ENCODE measurements around the gene USP6NL.
"Not testable (repeated sequence)": the region's sequence is repeated elsewhere in the genome, so short reads cannot be mapped to it uniquely, and the experiment has no call there.

The USP6NL gene

DNA sequence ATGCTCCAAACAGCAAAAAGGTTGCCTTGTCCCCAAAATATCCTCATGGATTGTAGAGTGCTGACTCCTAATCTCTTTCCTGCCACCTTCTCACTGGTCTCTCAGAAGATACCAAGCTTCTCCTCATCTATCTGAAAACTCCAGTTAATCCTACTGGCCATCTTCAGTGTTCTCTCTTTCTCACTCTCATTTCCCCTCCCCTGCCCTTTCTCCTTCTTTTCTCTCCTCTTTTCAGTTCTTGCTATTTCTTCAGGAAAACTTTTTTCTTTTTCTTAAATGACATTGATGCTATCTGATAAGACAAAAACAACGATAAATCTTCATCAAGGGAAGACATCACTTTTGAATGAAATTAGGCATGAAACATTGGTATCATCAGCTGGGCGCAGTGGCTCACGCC is 109.8 kb downstream of the USP6NL start:
- TF ChIP-seq, protein P1, sequence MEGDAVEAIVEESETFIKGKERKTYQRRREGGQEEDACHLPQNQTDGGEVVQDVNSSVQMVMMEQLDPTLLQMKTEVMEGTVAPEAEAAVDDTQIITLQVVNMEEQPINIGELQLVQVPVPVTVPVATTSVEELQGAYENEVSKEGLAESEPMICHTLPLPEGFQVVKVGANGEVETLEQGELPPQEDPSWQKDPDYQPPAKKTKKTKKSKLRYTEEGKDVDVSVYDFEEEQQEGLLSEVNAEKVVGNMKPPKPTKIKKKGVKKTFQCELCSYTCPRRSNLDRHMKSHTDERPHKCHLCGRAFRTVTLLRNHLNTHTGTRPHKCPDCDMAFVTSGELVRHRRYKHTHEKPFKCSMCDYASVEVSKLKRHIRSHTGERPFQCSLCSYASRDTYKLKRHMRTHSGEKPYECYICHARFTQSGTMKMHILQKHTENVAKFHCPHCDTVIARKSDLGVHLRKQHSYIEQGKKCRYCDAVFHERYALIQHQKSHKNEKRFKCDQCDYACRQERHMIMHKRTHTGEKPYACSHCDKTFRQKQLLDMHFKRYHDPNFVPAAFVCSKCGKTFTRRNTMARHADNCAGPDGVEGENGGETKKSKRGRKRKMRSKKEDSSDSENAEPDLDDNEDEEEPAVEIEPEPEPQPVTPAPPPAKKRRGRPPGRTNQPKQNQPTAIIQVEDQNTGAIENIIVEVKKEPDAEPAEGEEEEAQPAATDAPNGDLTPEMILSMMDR (IDR thresholded peaks at IDR 0.05; ENCODE audit: insufficient read depth, low read length, poor library complexity, severe bottlenecking): no peak
- no peak for DNase-seq (ENCODE audit: extremely low read depth, insufficient read length)
- Histone ChIP-seq H3K27me3 (replicated peaks; ENCODE audit: control insufficient read depth, insufficient read depth, low read length) (no peaks in the 10 kb centered on the region), H3K4me3 (replicated peaks; ENCODE audit: low read depth, low read length) (no peak overlapping the region), H3K36me3 (ENCODE audit: control insufficient read depth, insufficient read depth, low read length) (no peaks in the 10 kb centered on the region; the same call in 1 of the 2 replicates)

GRCh38 chr10:11499425-11500071 is 111.9 kb downstream of the USP6NL start:
- TF ChIP-seq, protein P1 (IDR thresholded peaks at IDR 0.05; ENCODE audit: insufficient read depth, low read length, poor library complexity, severe bottlenecking): no peak
- peaks cover 5% of the 10 kb centered on the region for H3K36me3 ChIP-seq (ENCODE audit: control insufficient read depth, insufficient read depth, low read length)
- DNase-seq (ENCODE audit: extremely low read depth, insufficient read length): no peak
- no peak overlapping the region for H3K4me3 ChIP-seq (replicated peaks; ENCODE audit: low read depth, low read length)
- H3K27me3 ChIP-seq (replicated peaks; ENCODE audit: control insufficient read depth, insufficient read depth, low read length): no peaks in the 10 kb centered on the region

DNA sequence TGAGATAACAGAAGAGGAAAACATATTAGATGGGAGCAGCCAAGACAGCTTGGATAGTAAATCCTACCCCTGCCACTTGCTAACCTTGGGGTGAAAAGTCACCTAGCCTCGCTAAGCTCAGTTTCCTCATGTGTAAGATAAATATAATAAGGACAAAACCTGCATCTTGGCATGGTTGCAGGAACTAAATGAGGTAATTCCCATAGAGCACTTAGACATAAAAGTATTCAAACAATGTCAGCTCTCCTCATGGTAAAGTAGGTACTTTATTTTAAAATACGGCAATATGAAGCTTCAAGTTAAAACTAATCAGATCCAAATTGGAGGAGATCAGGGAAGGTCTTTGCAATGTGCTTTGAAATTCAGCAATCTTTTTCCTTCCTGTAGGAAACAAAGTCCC is 113.1 kb downstream of the USP6NL start:
- TF ChIP-seq, protein P1 (IDR thresholded peaks at IDR 0.05; ENCODE audit: insufficient read depth, low read length, poor library complexity, severe bottlenecking): no peak
- peaks cover 5% of the 10 kb centered on the region for H3K36me3 ChIP-seq (ENCODE audit: control insufficient read depth, insufficient read depth, low read length)
- H3K27me3 ChIP-seq (replicated peaks; ENCODE audit: control insufficient read depth, insufficient read depth, low read length): no peaks in the 10 kb centered on the region
- no peak for DNase-seq (ENCODE audit: extremely low read depth, insufficient read length)
- no peak overlapping the region for H3K4me3 ChIP-seq (replicated peaks; ENCODE audit: low read depth, low read length)

DNA sequence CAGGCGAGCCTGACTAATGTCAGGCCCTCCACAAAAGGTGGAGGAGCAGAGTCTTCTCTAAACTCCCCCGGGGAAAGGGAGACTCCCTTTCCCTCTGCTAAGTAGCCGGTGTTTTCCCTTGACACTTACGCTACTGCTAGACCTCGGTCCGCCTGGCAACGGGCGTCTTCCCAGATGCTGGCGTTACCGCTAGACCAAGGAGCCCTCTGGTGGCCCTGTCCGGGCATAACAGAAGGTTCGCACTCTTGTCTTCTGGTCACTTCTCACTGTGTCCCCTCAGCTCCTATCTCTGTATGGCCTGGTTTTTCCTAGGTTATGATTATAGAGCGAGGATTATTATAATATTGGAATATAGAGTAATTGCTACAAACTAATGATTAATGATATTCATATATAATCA is 116.5 kb downstream of the USP6NL start:
- not testable (repeated sequence) for DNase-seq (ENCODE audit: extremely low read depth, insufficient read length); H3K4me3 ChIP-seq (replicated peaks; ENCODE audit: low read depth, low read length); H3K27me3 ChIP-seq (replicated peaks; ENCODE audit: control insufficient read depth, insufficient read depth, low read length); H3K36me3 ChIP-seq (ENCODE audit: control insufficient read depth, insufficient read depth, low read length)

- H3K27me3 ChIP-seq (replicated peaks; ENCODE audit: control insufficient read depth, insufficient read depth, low read length): no peaks in the 10 kb centered on the region
Observed at GRCh38 chr10:11493646-11494045, 117.8 kb downstream of the USP6NL start.

DNA sequence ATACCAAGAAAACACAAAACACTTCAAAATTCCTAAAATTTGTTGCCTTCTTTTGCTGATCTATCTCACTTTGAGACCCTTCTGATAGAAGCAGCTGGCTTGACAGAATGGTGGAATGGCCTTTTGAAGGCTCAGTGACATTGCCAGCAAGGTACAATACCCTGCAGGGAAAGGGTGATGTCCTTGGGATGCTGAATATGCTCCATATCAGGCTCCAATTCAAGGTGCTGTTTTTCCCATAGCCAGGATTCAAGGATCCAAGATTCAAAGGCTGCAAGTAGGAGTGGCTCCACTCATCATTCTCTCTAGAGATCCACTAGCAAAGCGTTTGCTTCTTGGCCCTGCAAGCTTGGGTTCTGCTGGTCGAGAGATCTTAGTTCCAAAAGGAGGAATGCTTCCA is 120.4 kb downstream of the USP6NL start:
- H3K4me3 ChIP-seq (replicated peaks; ENCODE audit: low read depth, low read length): no peak overlapping the region
- no peak for DNase-seq (ENCODE audit: extremely low read depth, insufficient read length)
- TF ChIP-seq, protein P1 (IDR thresholded peaks at IDR 0.05; ENCODE audit: insufficient read depth, low read length, poor library complexity, severe bottlenecking): no peak
- peaks cover 9% of the 10 kb centered on the region for H3K36me3 ChIP-seq (ENCODE audit: control insufficient read depth, insufficient read depth, low read length)
- no peaks in the 10 kb centered on the region for H3K27me3 ChIP-seq (replicated peaks; ENCODE audit: control insufficient read depth, insufficient read depth, low read length)

More at GRCh38 chr10:11493646-11494045, 117.8 kb downstream of the USP6NL start:
- H3K36me3 ChIP-seq (ENCODE audit: control insufficient read depth, insufficient read depth, low read length): peaks cover 10% of the 10 kb centered on the region
- TF ChIP-seq, protein P1 (IDR thresholded peaks at IDR 0.05; ENCODE audit: insufficient read depth, low read length, poor library complexity, severe bottlenecking): no peak
- no peak overlapping the region for H3K4me3 ChIP-seq (replicated peaks; ENCODE audit: low read depth, low read length)
- DNase-seq (ENCODE audit: extremely low read depth, insufficient read length): no peak

All from GM06990 (cell line).